Measurements from ENCODE around the gene CDKAL1.
A peak's percentile ranks its signal among the peaks of the same experiment; 100 is the strongest.
"Not testable (repeated sequence)": the region's sequence is repeated elsewhere in the genome, so short reads cannot be mapped to it uniquely, and the experiment has no call there.

CDKAL1 gene

DNA sequence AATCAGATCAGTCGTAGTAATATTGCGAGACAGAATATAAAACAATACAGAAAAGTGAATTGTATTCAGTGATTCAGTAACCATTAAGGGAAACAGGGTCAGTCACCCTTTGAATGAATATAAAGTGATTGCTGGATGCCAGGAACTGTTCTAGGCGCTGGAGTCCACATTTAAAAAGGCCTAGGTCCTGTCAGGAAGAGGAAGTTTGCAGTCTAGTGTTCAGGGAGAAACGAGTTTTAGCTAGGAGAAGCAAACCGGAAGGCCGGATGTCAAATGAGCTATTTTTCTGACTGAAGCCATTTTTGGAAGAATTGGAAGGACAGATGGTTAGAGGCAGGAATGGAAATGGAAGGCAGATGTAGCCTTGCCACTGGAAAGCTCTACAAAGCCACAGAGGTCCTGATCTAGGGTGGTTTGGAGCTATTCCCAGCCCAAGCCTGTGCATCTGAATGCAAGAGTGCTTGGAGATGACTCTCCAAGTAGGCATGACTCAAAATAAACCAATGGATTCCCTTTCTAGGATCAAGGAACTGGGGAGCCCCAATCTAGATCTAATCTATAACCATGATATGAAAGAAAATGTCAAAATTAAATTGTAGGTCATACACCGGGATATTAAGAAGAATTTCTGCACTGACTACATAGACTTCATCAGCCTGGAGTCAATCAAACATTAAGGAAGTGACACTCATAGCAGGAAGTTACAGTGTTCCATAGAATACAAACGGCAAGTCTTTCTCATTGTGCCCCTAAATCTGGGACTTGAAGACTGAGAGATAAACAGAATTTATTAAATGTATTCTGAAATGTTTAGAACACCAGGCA is 36.8 kb upstream of the CDKAL1 start:
- no peaks in the 10 kb centered on the region for H3K27me3 ChIP-seq (replicated peaks)
- TF ChIP-seq, protein P1, sequence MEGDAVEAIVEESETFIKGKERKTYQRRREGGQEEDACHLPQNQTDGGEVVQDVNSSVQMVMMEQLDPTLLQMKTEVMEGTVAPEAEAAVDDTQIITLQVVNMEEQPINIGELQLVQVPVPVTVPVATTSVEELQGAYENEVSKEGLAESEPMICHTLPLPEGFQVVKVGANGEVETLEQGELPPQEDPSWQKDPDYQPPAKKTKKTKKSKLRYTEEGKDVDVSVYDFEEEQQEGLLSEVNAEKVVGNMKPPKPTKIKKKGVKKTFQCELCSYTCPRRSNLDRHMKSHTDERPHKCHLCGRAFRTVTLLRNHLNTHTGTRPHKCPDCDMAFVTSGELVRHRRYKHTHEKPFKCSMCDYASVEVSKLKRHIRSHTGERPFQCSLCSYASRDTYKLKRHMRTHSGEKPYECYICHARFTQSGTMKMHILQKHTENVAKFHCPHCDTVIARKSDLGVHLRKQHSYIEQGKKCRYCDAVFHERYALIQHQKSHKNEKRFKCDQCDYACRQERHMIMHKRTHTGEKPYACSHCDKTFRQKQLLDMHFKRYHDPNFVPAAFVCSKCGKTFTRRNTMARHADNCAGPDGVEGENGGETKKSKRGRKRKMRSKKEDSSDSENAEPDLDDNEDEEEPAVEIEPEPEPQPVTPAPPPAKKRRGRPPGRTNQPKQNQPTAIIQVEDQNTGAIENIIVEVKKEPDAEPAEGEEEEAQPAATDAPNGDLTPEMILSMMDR (IDR thresholded peaks at IDR 0.05; ENCODE audit: low read depth, low read length, missing control alignments): no peak
- H3K27ac ChIP-seq: no peak overlapping the region
- in situ Hi-C loops (cut with HindIII; ENCODE audit: low pct_ligation_motif_present, low sequenced_read_pairs): no loop called here
- DNase-seq: peak; percentile 42
- H3K36me3 ChIP-seq (replicated peaks): no peaks in the 10 kb centered on the region
- H3K4me3 ChIP-seq (ENCODE audit: low read depth, low read length): no peak overlapping the region

DNA sequence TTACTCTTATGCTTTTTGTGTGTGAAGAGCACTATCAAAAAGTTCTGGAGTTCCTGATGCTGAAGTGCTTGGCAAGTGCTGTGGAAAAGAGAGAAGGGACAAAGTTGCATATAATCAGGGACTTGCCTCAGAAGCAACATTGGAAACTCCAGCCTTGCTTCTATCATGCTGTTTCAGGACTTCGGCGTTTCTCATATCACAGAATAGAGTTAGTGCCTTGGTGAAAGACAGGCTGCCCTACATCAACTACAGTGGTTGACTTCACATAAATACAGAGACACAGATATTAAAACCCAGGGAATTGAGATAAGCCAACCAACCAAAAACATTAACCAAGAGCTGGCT is 36.2 kb upstream of the CDKAL1 start:
- Histone ChIP-seq H3K27ac (no peak overlapping the region), H3K36me3 (replicated peaks) (no peaks in the 10 kb centered on the region), H3K4me3 (ENCODE audit: low read depth, low read length) (no peak overlapping the region), H3K27me3 (replicated peaks) (no peaks in the 10 kb centered on the region)
- TF ChIP-seq, protein P1 (IDR thresholded peaks at IDR 0.05; ENCODE audit: low read depth, low read length, missing control alignments): no peak
- in situ Hi-C loops (cut with HindIII; ENCODE audit: low pct_ligation_motif_present, low sequenced_read_pairs): no loop called here
- no peak for DNase-seq

DNA sequence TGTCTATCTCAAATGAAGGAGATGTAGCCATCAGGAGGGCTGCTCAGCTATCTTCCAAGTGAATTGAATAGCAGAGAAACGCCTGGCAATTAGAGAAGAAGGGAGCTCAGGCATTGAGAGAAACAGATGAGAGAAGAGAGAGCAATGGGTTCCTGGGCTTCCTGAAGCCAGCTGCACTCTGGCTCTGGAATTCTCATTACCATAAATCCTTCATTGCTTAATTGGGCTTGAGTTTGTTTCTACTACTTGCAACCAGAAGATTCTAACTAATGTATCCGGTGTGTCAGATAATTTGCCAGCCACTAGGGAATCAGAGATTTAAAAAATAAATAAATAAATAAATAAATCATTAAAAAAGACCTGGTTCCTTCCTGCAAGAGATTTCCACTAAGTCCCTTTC is 25.0 kb upstream of the CDKAL1 start:
- in situ Hi-C loops (cut with HindIII; ENCODE audit: low pct_ligation_motif_present, low sequenced_read_pairs): no loop called here
- H3K27me3 ChIP-seq (replicated peaks): no peaks in the 10 kb centered on the region

DNA sequence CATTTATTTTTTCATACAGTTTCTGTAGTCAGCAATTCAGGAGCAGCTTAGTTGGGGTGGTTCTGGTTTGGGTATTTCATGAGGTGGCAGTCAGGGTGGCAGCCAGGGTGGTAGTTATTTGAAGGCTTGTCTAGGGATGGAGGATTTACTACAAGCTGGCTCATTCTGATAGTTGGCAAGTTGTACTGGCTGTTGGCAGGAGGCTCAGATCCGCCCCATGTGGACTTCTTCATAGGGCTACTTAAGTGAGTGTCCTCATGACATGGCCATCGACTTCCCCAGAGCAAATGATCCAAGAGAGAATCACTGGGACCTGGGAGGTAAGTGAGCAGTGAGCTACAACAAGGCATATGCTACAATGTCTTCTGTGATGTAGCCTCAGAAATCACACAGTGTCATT is 22.4 kb upstream of the CDKAL1 start:
- H3K4me3 ChIP-seq (ENCODE audit: low read depth, low read length): no peak overlapping the region
- H3K27me3 ChIP-seq (replicated peaks): no peaks in the 10 kb centered on the region
- in situ Hi-C loops (cut with HindIII; ENCODE audit: low pct_ligation_motif_present, low sequenced_read_pairs): no loop called here
- TF ChIP-seq, protein P1 (IDR thresholded peaks at IDR 0.05; ENCODE audit: low read depth, low read length, missing control alignments): no peak
- no peaks in the 10 kb centered on the region for H3K36me3 ChIP-seq (replicated peaks)
- no peak overlapping the region for H3K27ac ChIP-seq
- DNase-seq: no peak

More for the DNA sequence above, 25.0 kb upstream of the CDKAL1 start:
- H3K27ac ChIP-seq: no peak overlapping the region
- H3K4me3 ChIP-seq (ENCODE audit: low read depth, low read length): no peak overlapping the region
- H3K36me3 ChIP-seq (replicated peaks): no peaks in the 10 kb centered on the region
- no peak for DNase-seq
- TF ChIP-seq, protein P1 (IDR thresholded peaks at IDR 0.05; ENCODE audit: low read depth, low read length, missing control alignments): no peak

DNA sequence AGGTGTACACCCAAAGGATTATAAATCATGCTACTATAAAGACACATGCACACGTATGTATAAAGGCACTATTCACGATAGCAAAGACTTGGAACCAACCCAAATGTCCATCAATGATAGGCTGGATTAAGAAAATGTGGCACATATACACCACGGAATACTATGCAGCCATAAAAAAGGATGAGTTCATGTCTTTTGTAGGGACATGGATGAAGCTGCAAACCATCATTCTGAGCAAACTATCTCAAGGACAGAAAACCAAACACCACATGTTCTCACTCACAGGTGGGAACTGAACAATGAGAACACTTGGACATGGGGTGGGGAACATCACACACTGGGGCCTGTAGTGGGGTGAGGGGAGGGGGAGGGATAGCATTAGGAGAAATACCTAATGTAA is 9.0 kb upstream of the CDKAL1 start:
- H3K27ac ChIP-seq; H3K36me3 ChIP-seq (replicated peaks); H3K27me3 ChIP-seq (replicated peaks); H3K4me3 ChIP-seq (ENCODE audit: low read depth, low read length); in situ Hi-C loops (cut with HindIII; ENCODE audit: low pct_ligation_motif_present, low sequenced_read_pairs); DNase-seq: not testable (repeated sequence)

DNA sequence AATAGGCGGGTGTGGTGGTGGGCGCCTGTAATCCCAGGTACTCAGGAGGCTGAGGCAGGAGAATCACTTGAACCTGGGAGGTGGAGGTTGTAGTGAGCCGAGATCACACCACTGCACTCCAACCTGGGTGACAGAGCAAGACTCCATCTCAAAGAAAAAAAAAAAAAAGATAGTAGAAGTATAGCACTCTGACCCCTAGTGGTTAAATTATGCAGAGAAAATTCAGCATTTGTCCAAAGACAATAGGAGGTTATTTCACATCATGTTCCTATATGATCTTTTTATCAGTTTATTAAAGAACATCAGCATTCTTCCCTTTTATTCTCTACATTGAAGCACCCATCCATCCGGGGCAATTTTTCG is 5.2 kb upstream of the CDKAL1 start:
- TF ChIP-seq, protein P1 (IDR thresholded peaks at IDR 0.05; ENCODE audit: low read depth, low read length, missing control alignments): peak; percentile 19

More for the DNA sequence above, 5.2 kb upstream of the CDKAL1 start:
- H3K27ac ChIP-seq; H3K27me3 ChIP-seq (replicated peaks); H3K36me3 ChIP-seq (replicated peaks); H3K4me3 ChIP-seq (ENCODE audit: low read depth, low read length); in situ Hi-C loops (cut with HindIII; ENCODE audit: low pct_ligation_motif_present, low sequenced_read_pairs): not testable (repeated sequence)
- DNase-seq: peak; percentile 9

Data from brain microvascular endothelial cell (primary cell).